Chondrocyte (in vitro differentiated cells): Measurements from ENCODE around the gene NEO1. TPM values are rescaled to one million over a fixed set of nuclear protein-coding genes. Genes with fewer than 3 reads are reported as not detected.

ENCODE experiments used
- DNase-seq: peaks from one replicate; pipeline ENCODE4 v3.0.0; 2021; ENCODE audit warnings: mixed read lengths, low spot score
- H3K27ac Mint-ChIP-seq: one replicate; pipeline ENCODE4 v1.8.0; 2021; ENCODE audit warnings: mild to moderate bottlenecking, moderate library complexity, mixed read lengths; ENCODE audit not compliant: unreplicated experiment
- H3K27me3 Mint-ChIP-seq: 2 replicates; pipeline ENCODE4 v1.8.0; 2021; ENCODE audit warnings: low read depth, mixed read lengths
- H3K36me3 Mint-ChIP-seq: 2 replicates; pipeline ENCODE4 v1.8.0; 2021; ENCODE audit warnings: low read depth, mixed read lengths
- H3K4me1 Mint-ChIP-seq: 2 replicates; pipeline ENCODE4 v1.8.0; 2021; ENCODE audit warnings: low read depth, mild to moderate bottlenecking, mixed read lengths
- H3K4me3 Mint-ChIP-seq: one replicate; pipeline ENCODE4 v1.8.0; 2021; ENCODE audit warnings: mild to moderate bottlenecking, moderate library complexity, mixed read lengths; ENCODE audit not compliant: unreplicated experiment
- H3K9me3 Mint-ChIP-seq: 2 replicates; pipeline ENCODE4 v1.8.0; 2021; ENCODE audit warnings: low read depth, mixed read lengths
- total RNA-seq: library from RNA; stranded (reverse); gene quantifications from 3 replicates; pipeline ENCODE4 v1.2.1, GENCODE V29; 2021
- TF ChIP-seq, protein P1 (sequence below): fragments of 200-600 bp; sonication (generic); IDR thresholded peaks from 2 replicates; pipeline ENCODE4 v1.5.0; 2021; ENCODE audit warnings: antibody characterized with exemption, mild to moderate bottlenecking, moderate library complexity

NEO1 gene
- total RNA-seq, 1 donor from 2014 or later = 42.1 TPM

DNA sequence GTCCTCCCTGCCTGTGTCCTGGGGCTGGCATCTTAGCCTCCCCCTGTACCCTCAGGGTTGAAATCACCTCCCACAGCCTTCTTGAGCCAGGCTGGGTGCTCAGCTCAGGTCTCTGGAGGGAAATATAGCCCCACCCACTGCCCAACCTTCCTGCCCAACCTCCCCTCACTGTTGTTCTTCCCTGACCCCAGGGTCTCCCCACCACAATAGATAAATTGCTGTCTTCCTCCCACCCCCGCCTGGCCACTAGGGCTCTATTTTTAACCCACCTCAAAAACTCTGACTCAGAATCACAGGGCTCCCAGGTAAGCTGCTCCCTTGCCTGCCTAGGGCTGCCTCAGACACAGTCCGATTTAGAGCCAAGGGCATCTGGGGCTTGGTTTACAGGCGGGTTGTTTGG lies 301.5 kb downstream of the NEO1 start:
- Mint-ChIP-seq H3K9me3 (no peaks in the 10 kb centered on the region), H3K4me3 (no peak overlapping the region), H3K36me3 (no peaks in the 10 kb centered on the region), H3K27ac (no peak overlapping the region), H3K4me1 (no peaks in the 10 kb centered on the region), H3K27me3 (peaks cover 29% of the 10 kb centered on the region)
- TF ChIP-seq, protein P1, sequence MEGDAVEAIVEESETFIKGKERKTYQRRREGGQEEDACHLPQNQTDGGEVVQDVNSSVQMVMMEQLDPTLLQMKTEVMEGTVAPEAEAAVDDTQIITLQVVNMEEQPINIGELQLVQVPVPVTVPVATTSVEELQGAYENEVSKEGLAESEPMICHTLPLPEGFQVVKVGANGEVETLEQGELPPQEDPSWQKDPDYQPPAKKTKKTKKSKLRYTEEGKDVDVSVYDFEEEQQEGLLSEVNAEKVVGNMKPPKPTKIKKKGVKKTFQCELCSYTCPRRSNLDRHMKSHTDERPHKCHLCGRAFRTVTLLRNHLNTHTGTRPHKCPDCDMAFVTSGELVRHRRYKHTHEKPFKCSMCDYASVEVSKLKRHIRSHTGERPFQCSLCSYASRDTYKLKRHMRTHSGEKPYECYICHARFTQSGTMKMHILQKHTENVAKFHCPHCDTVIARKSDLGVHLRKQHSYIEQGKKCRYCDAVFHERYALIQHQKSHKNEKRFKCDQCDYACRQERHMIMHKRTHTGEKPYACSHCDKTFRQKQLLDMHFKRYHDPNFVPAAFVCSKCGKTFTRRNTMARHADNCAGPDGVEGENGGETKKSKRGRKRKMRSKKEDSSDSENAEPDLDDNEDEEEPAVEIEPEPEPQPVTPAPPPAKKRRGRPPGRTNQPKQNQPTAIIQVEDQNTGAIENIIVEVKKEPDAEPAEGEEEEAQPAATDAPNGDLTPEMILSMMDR = no peak
- no peak for DNase-seq

DNA sequence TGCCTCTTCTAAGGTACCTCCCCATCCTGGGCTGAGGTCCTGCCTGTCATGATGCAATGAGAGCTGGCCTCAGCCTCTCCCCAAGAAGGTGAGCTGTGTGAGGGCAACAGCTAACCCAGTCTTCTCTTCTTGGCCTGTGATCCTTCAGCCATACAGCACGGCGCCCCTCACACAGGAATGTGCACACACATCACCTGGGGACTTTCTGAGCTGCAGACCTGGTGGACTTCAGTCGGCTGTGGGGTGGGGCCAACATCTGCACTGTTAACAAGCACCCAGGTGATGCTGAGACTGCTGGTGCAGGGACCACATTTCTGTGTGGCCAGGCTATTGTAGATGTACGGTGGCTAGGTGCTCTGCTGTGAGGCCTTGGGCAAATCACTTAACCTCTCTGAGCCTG lies 302.0 kb downstream of the NEO1 start:
- DNase-seq = no peak
- Mint-ChIP-seq H3K4me3 (no peak overlapping the region), H3K27me3 (peaks cover 32% of the 10 kb centered on the region), H3K27ac (no peak overlapping the region), H3K36me3 (no peaks in the 10 kb centered on the region), H3K4me1 (no peaks in the 10 kb centered on the region), H3K9me3 (no peaks in the 10 kb centered on the region)
- TF ChIP-seq, protein P1 = no peak
